ENCODE measurements around the gene NDUFAF3. TPM values are rescaled to one million over a fixed set of nuclear protein-coding genes. Genes with fewer than 3 reads are reported as not detected.

NDUFAF3 gene
- polyA plus RNA-seq, 1 of the 3 experiments (the other 2 are of a cell fraction), result 104 TPM

- TF ChIP-seq MEF2A (IDR thresholded peaks at IDR 0.05; ENCODE audit: borderline replicate concordance, low read depth) (no peak), NRF1 (IDR thresholded peaks at IDR 0.05; ENCODE audit: low read depth, low read length) (peak; percentile 77), NFIC (IDR thresholded peaks at IDR 0.05; ENCODE audit: borderline replicate concordance) (0 out of 2 replicates have a peak, but pooled peaks have one; percentile 27), JUND (IDR thresholded peaks at IDR 0.05) (0 out of 2 replicates have a peak, but pooled peaks have one; percentile 28), YY1 (IDR thresholded peaks at IDR 0.05; ENCODE audit: low read depth) (peak; percentile 80), MAX (IDR thresholded peaks at IDR 0.05; ENCODE audit: low read depth) (peak; percentile 18), REST (IDR thresholded peaks at IDR 0.05; ENCODE audit: low read depth, low read length) (no peak), SMC3 (IDR thresholded peaks at IDR 0.05; ENCODE audit: low read depth, low read length) (no peak), FOXM1 (IDR thresholded peaks at IDR 0.05; ENCODE audit: low read depth) (no peak), GATA2 (CRISPR knock-in tag; IDR thresholded peaks at IDR 0.05) (no peak), RFX5 (IDR thresholded peaks at IDR 0.05; ENCODE audit: low read length) (no peak), USF2 (IDR thresholded peaks at IDR 0.05; ENCODE audit: borderline replicate concordance, low read depth, low read length) (no peak), RAD21 (IDR thresholded peaks at IDR 0.05; ENCODE audit: low read length) (no peak), RXRA (IDR thresholded peaks at IDR 0.05; ENCODE audit: borderline replicate concordance, low read depth) (no peak), EZH2phosphoT487 (IDR thresholded peaks at IDR 0.05; ENCODE audit: borderline replicate concordance, low read depth) (no peak), USF1 (IDR thresholded peaks at IDR 0.05; ENCODE audit: borderline replicate concordance, low read depth) (no peak; the same call in 1 of the 2 replicates)
Observed at GRCh38 chr3:49017971-49018706, 3.8 kb upstream of the NDUFAF3 start, which contains the start of gene DALRD3 (continued).

All from SK-N-SH (cell line).